Measurements from ENCODE around the gene SLFN14. TPM values are rescaled to one million over a fixed set of nuclear protein-coding genes. Genes with fewer than 3 reads are reported as not detected.

Gene SLFN14
- polyA plus RNA-seq, 2 of the 4 experiments (the other 2 are of a cell fraction): not detected

GRCh38 chr17:35548208-35548810 is 12.3 kb downstream of the SLFN14 start:
- peak; percentile 14 to 32; a peak in 1 of 6 replicates for ATAC-seq
- no peak for FAIRE-seq

DNA sequence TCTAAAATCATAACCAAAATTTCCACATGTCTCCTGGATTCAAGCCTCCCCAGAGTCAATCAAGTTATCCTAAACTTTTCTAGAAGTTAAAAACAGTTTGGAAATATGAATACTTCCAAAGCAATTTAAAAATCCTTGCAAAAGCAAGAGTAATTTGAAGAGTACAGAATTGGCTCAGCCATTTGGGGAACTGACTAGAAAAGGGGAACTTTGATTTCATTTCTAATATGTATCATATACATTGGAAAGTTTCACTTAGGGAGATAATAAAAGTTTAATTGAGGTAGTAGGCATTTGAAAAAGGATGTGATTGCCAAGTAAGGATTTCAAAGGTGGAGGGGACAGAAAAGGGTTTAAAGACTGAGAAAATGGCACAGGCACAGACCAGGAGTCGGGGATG is 14.1 kb downstream of the SLFN14 start:
- 9% methylated on average over 1 of the region's 1 CpG for WGBS (ENCODE audit: missing lambda C conversion rate)
- no peak for FAIRE-seq
- POLR2A ChIA-PET: no interaction called here

More at GRCh38 chr17:35548208-35548810, 12.3 kb downstream of the SLFN14 start:
- CTCF ChIA-PET: interaction anchor here (0.6 to 7.1 kb wide), 5 partner anchors 10 to 216 kb away, joined by 3 to 37 read pairs (median 3); partner anchors contain the start of gene SLFN12L
- 26% methylated on average over 8 of the region's 8 CpGs for WGBS (ENCODE audit: missing lambda C conversion rate)
- H3K9me3 ChIP-seq: no peaks in the 10 kb centered on the region
- H3K4me2 ChIP-seq: no peak overlapping the region
- POLR2A ChIA-PET: no interaction called here
- H3K27ac ChIP-seq: no peak overlapping the region
- TF ChIP-seq ZC3H11A (IDR thresholded peaks at IDR 0.05): no peak
- no peak for TF ChIP-seq ESRRA (IDR thresholded peaks at IDR 0.05; ENCODE audit: borderline replicate concordance, low read length)
- no peak for TF ChIP-seq RCOR1 (IDR thresholded peaks at IDR 0.05; ENCODE audit: low read depth, low read length)
- TF ChIP-seq GATA3 (IDR thresholded peaks at IDR 0.05; ENCODE audit: borderline replicate concordance): no peak
- TF ChIP-seq RNF2 (IDR thresholded peaks at IDR 0.05; ENCODE audit: borderline replicate concordance, low read depth): no peak
- no peak for TF ChIP-seq EHMT2 (IDR thresholded peaks at IDR 0.05; ENCODE audit: low read depth)
- TF ChIP-seq ZSCAN20 (CRISPR knock-in tag; IDR thresholded peaks at IDR 0.05): no peak
- TF ChIP-seq NFE2L2 (conservative IDR thresholded peaks at IDR 0.05; ENCODE audit: low read length): no peak
- TF ChIP-seq, protein P1, sequence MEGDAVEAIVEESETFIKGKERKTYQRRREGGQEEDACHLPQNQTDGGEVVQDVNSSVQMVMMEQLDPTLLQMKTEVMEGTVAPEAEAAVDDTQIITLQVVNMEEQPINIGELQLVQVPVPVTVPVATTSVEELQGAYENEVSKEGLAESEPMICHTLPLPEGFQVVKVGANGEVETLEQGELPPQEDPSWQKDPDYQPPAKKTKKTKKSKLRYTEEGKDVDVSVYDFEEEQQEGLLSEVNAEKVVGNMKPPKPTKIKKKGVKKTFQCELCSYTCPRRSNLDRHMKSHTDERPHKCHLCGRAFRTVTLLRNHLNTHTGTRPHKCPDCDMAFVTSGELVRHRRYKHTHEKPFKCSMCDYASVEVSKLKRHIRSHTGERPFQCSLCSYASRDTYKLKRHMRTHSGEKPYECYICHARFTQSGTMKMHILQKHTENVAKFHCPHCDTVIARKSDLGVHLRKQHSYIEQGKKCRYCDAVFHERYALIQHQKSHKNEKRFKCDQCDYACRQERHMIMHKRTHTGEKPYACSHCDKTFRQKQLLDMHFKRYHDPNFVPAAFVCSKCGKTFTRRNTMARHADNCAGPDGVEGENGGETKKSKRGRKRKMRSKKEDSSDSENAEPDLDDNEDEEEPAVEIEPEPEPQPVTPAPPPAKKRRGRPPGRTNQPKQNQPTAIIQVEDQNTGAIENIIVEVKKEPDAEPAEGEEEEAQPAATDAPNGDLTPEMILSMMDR (IDR thresholded peaks at IDR 0.05): no peak
- TF ChIP-seq PHF8 (IDR thresholded peaks at IDR 0.05; ENCODE audit: borderline replicate concordance, low read depth): no peak
- no peak for TF ChIP-seq JUN (IDR thresholded peaks at IDR 0.05)
- no peak for TF ChIP-seq MAFK (IDR thresholded peaks at IDR 0.05; ENCODE audit: partially characterized antibody)
- no peak for TF ChIP-seq RARB (CRISPR knock-in tag; IDR thresholded peaks at IDR 0.05)
- TF ChIP-seq CHD4 (IDR thresholded peaks at IDR 0.05; ENCODE audit: borderline replicate concordance): no peak
- TF ChIP-seq, protein P2, sequence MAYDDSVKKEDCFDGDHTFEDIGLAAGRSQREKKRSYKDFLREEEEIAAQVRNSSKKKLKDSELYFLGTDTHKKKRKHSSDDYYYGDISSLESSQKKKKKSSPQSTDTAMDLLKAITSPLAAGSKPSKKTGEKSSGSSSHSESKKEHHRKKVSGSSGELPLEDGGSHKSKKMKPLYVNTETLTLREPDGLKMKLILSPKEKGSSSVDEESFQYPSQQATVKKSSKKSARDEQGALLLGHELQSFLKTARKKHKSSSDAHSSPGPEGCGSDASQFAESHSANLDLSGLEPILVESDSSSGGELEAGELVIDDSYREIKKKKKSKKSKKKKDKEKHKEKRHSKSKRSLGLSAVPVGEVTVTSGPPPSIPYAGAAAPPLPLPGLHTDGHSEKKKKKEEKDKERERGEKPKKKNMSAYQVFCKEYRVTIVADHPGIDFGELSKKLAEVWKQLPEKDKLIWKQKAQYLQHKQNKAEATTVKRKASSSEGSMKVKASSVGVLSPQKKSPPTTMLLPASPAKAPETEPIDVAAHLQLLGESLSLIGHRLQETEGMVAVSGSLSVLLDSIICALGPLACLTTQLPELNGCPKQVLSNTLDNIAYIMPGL (CRISPR knock-in tag; IDR thresholded peaks at IDR 0.05; ENCODE audit: borderline replicate concordance): no peak
- no peak for TF ChIP-seq FOSL2 (IDR thresholded peaks at IDR 0.05)
- TF ChIP-seq FOSL2 (CRISPR knock-in tag; IDR thresholded peaks at IDR 0.05): no peak
- TF ChIP-seq BHLHE40 (IDR thresholded peaks at IDR 0.05; ENCODE audit: low read depth, low read length): no peak
- DNase-seq (ENCODE audit: low read depth in 1 of 2, low spot score in 1 of 2): no peak
- no peaks in the 10 kb centered on the region for H3K4me1 ChIP-seq
- H3K4me3 ChIP-seq: no peak overlapping the region

More for the DNA sequence above, 14.1 kb downstream of the SLFN14 start:
- CTCF ChIA-PET: interaction anchor here (1.2 to 7.1 kb wide), 3 partner anchors 13 to 234 kb away, joined by 3 to 37 read pairs (median 6); no protein-coding TSS in a partner anchor
- Histone ChIP-seq H3K4me1 (no peaks in the 10 kb centered on the region), H3K4me3 (no peak overlapping the region), H3K4me2 (no peak overlapping the region), H3K9me3 (no peaks in the 10 kb centered on the region), H3K27ac (no peak overlapping the region)
- no peak for DNase-seq (ENCODE audit: low read depth in 1 of 2, low spot score in 1 of 2)
- TF ChIP-seq JUNB (IDR thresholded peaks at IDR 0.05): no peak
- no peak for TF ChIP-seq ZSCAN20 (CRISPR knock-in tag; IDR thresholded peaks at IDR 0.05)
- no peak for TF ChIP-seq FOSL2 (IDR thresholded peaks at IDR 0.05)
- no peak for TF ChIP-seq FOSL2 (CRISPR knock-in tag; IDR thresholded peaks at IDR 0.05)
- TF ChIP-seq KDM1A (IDR thresholded peaks at IDR 0.05; ENCODE audit: low read depth): no peak
- no peak for TF ChIP-seq FOSB (CRISPR knock-in tag; IDR thresholded peaks at IDR 0.05)
- no peak for TF ChIP-seq MAFK (IDR thresholded peaks at IDR 0.05; ENCODE audit: partially characterized antibody)
- no peak for TF ChIP-seq EHF (CRISPR knock-in tag; IDR thresholded peaks at IDR 0.05)
- no peak for TF ChIP-seq CEBPB (IDR thresholded peaks at IDR 0.05)
- TF ChIP-seq NFE2L2 (conservative IDR thresholded peaks at IDR 0.05; ENCODE audit: low read length): no peak
- no peak for TF ChIP-seq CBX8 (IDR thresholded peaks at IDR 0.05)
- no peak for TF ChIP-seq BHLHE40 (IDR thresholded peaks at IDR 0.05; ENCODE audit: low read depth, low read length)
- no peak for TF ChIP-seq HEYL (CRISPR knock-in tag; IDR thresholded peaks at IDR 0.05)
- no peak for ATAC-seq
